Natural killer cell (primary cell): ENCODE data around the gene CROCC2. TPM values are rescaled to one million over a fixed set of nuclear protein-coding genes. Genes with fewer than 3 reads are reported as not detected.

Experiments
- ATAC-seq, 3 donors: fragments of 150-1000 bp in 2 of 3; fragments of 200-7000 bp in 1 of 3; cut with Tn5 transposase; 1 replicate in 1 of 3; 2 replicates in 2 of 3; pipeline ENCODE4 v1.10.0; 2021; ENCODE audit warnings: mild to moderate bottlenecking in 2 of 3, moderate library complexity in 2 of 3
- DNase-seq, 2 donors: peaks; one replicate each; pipeline versions ENCODE4 v3.0.0 to v3.0.0-alpha.2; 2013 to 2021; ENCODE audit warnings: mixed read lengths in 1 of 2
- H3K27ac ChIP-seq: one replicate; pipeline ENCODE4 v1.5.1; 2013; ENCODE audit warnings: mild to moderate bottlenecking, low read length
- H3K27me3 ChIP-seq: one replicate; pipeline ENCODE4 v1.6.1; 2013; ENCODE audit warnings: low read length; ENCODE audit not compliant: control insufficient read depth, insufficient read depth
- H3K36me3 ChIP-seq: one replicate; pipeline ENCODE4 v1.6.1; 2013; ENCODE audit warnings: low read length; ENCODE audit not compliant: control insufficient read depth, insufficient read depth
- H3K4me1 ChIP-seq: one replicate; pipeline ENCODE4 v1.6.1; 2013; ENCODE audit warnings: low read length; ENCODE audit not compliant: control insufficient read depth, insufficient read depth
- H3K4me3 ChIP-seq: one replicate; pipeline ENCODE4 v1.5.1; 2013; ENCODE audit warnings: low read length
- H3K9me3 ChIP-seq: one replicate; pipeline ENCODE4 v1.6.1; 2013; ENCODE audit warnings: low read length; ENCODE audit not compliant: control insufficient read depth, insufficient read depth
- H3K27ac Mint-ChIP-seq, 2 donors: one replicate each; pipeline ENCODE4 v1.8.0; 2022; ENCODE audit warnings: mild to moderate bottlenecking in 2 of 2, mixed read lengths in 2 of 2, moderate library complexity in 1 of 2
- H3K27me3 Mint-ChIP-seq, 2 donors: one replicate each; pipeline ENCODE4 v1.8.0; 2022; ENCODE audit warnings: low read depth in 2 of 2, mixed read lengths in 2 of 2
- H3K36me3 Mint-ChIP-seq: one replicate; pipeline ENCODE4 v1.8.0; 2022; ENCODE audit warnings: mixed read lengths
- H3K4me1 Mint-ChIP-seq, 2 donors: one replicate each; pipeline ENCODE4 v1.8.0; 2022; ENCODE audit warnings: mixed read lengths in 2 of 2
- H3K4me3 Mint-ChIP-seq: one replicate; pipeline ENCODE4 v1.8.0; 2022; ENCODE audit warnings: mild to moderate bottlenecking, moderate library complexity, mixed read lengths
- H3K9me3 Mint-ChIP-seq, 2 donors: one replicate each; pipeline ENCODE4 v1.8.0; 2022; ENCODE audit warnings: mixed read lengths in 2 of 2
- WGBS: methylation state at CpG from one replicate; pipeline ENCODE4 v1.1.7; 2013; ENCODE audit warnings: missing lambda C conversion rate; ENCODE audit not compliant: insufficient coverage; 5-methylcytosine and 5-hydroxymethylcytosine counted together
- intact Hi-C: fragments of 100-400 bp; cut with micrococcal nuclease; formaldehyde crosslinking; loops from one replicate; pipeline ENCODE4 v1.14.2; 2022
- total RNA-seq, 4 donors: library from RNA; stranded (reverse); fragments of 120-200 nt in 1 of 4; gene quantifications; one replicate each; pipeline versions ENCODE4 v1.2.3 to v1.2.4, GENCODE V29; 2013 to 2022
- TF ChIP-seq, protein P1 (sequence below): fragments of 200-600 bp; IDR thresholded peaks from one replicate; pipeline ENCODE4 v1.8.0; 2022; ENCODE audit warnings: antibody characterized with exemption

Gene CROCC2
- total RNA-seq, 3 donors from 2014 or later (not counting 1 experiment from before 2014, with no cell fraction given): 0.14 TPM; not detected in 2

DNA sequence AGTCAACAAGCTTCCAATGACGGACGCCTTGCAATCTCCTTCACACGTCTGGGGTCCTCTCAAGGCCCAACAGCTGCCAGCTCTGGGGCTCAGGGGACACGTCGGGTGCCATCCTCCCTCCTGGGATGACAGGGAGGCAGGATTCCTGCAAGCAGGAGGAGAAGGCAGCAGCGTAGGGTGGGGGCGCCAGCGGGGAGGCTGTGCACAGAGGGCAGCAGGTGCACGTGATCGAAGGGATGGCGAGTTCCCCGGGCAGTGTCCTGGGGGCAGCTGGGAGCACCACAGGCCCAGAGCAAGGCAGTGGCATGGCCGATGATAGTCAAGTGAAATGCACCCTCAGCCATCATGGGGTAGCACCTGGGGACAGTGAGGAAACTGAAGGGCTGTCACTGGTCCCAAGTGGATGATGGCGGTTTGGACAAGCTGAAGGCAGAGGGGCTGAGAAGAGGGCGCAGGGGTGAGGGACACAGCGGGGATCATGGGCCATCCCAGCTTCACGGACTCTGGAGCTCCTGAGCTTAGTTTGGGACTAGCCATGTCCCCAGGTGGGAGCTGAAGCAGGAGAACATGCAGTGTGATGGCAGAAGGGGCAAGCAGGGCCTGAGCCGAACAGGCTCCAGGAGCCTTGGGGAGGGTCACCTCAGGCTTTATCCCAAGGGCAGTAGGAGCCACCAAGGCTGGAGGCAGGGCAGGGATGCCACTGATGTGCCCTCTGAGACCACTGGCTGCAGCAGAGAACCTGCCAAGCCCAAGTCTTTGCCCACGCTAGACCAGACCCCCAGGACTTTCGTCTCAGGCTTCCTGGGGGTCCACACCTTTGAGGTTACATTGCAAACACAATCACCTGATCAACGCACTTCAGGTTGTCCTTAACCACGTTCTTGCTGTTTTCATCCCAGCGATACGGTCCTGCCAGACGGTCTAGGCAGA is 76.0 kb downstream of the CROCC2 start:
- TF ChIP-seq, protein P1, sequence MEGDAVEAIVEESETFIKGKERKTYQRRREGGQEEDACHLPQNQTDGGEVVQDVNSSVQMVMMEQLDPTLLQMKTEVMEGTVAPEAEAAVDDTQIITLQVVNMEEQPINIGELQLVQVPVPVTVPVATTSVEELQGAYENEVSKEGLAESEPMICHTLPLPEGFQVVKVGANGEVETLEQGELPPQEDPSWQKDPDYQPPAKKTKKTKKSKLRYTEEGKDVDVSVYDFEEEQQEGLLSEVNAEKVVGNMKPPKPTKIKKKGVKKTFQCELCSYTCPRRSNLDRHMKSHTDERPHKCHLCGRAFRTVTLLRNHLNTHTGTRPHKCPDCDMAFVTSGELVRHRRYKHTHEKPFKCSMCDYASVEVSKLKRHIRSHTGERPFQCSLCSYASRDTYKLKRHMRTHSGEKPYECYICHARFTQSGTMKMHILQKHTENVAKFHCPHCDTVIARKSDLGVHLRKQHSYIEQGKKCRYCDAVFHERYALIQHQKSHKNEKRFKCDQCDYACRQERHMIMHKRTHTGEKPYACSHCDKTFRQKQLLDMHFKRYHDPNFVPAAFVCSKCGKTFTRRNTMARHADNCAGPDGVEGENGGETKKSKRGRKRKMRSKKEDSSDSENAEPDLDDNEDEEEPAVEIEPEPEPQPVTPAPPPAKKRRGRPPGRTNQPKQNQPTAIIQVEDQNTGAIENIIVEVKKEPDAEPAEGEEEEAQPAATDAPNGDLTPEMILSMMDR: no peak
- DNase-seq (no peak), ATAC-seq (peak in 1 of 3 donors; percentile 35)
- H3K27me3 ChIP-seq: no peaks in the 10 kb centered on the region
- Mint-ChIP-seq H3K27ac (no peak overlapping the region), H3K4me1 (no peaks in the 10 kb centered on the region), H3K4me3 (no peak overlapping the region), H3K9me3 (no peaks in the 10 kb centered on the region), H3K36me3 (no peaks in the 10 kb centered on the region), H3K27me3 (peaks cover 0 to 7% of the 10 kb centered on the region in 2 donors)
- H3K36me3 ChIP-seq: no peaks in the 10 kb centered on the region
- H3K27ac ChIP-seq: no peak overlapping the region
- WGBS: 88% methylated on average over 25 of the region's 25 CpGs
- intact Hi-C loops: no loop called here
- H3K4me3 ChIP-seq: no peak overlapping the region
- H3K9me3 ChIP-seq: no peaks in the 10 kb centered on the region
- H3K4me1 ChIP-seq: no peaks in the 10 kb centered on the region

DNA sequence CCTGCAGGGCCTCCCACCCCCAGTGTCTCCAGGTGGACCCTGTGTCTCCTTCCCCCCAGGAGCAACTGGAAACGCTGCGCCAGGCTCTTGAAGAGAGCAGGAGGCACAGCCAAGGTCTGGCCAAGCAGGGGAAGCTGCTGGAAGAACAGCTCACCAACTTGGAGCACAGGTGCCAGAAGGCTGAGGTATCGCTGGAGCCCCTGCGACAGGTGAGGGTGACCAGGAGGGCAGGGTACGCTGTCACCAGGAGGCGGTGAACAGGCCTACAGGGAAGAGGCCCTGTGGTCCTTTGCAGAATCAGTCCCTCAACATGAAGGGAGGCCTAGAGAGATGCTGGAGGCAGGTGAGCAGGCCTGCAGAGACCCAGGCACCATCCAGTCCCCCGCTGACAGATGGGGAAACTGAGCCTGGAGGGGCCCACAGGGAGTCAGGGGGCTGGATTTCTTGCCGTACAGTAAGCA is 76.7 kb downstream of the CROCC2 start:
- Mint-ChIP-seq H3K4me3 (no peak overlapping the region), H3K4me1 (no peaks in the 10 kb centered on the region), H3K36me3 (no peaks in the 10 kb centered on the region), H3K27me3 (peaks cover 0 to 7% of the 10 kb centered on the region in 2 donors), H3K9me3 (no peaks in the 10 kb centered on the region), H3K27ac (no peak overlapping the region)
- Histone ChIP-seq H3K36me3 (no peaks in the 10 kb centered on the region), H3K27me3 (no peaks in the 10 kb centered on the region), H3K27ac (no peak overlapping the region), H3K9me3 (no peaks in the 10 kb centered on the region), H3K4me1 (no peaks in the 10 kb centered on the region), H3K4me3 (no peak overlapping the region)
- ATAC-seq (no peak), DNase-seq (no peak)
- TF ChIP-seq, protein P1: no peak
- 91% methylated on average over 8 of the region's 8 CpGs for WGBS
- intact Hi-C loops: no loop called here

DNA sequence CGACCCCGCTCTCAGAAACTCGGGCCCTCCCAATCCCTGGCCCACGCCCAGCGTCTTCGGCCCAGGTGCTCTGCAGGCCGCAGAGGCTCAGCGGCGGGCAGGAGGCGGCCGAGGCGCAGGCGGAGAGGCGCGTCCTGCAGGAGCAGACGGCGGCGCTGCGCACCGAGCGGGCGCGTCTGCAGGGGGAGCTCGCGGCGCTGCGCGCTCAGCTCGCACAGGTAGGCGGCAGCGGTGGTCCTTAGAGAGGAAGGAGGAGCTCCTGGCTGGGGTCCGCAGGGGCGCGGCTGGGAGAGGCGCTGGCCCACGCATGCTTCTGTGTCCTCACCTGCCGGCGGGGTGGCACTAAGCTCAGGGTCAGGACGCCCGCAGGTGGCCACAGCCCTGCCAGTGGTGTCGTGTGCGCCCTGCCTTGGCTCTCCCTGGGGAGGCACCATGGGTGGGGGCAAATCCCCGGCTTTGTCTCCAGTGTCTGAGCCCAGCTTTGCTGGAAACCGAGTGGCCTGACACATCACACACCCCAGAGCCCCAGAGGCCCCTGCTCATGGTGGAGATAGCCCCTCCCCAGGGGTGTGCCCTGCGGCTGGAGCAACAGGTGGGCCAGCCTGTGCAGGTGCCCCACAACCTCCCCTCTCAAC is 77.3 kb downstream of the CROCC2 start:
- no peaks in the 10 kb centered on the region for H3K36me3 ChIP-seq
- ATAC-seq (peak in 1 of 3 donors; percentile 15), DNase-seq (peak in 1 of 2 donors; percentile 77)
- H3K4me3 Mint-ChIP-seq: no peak overlapping the region
- H3K9me3 ChIP-seq: no peaks in the 10 kb centered on the region
- TF ChIP-seq, protein P1: no peak
- intact Hi-C loops: no loop called here
- H3K4me1 ChIP-seq: no peaks in the 10 kb centered on the region
- no peak overlapping the region for H3K27ac Mint-ChIP-seq
- H3K27ac ChIP-seq: no peak overlapping the region
- WGBS: 8% methylated on average over 45 of the region's 45 CpGs
- H3K36me3 Mint-ChIP-seq: no peaks in the 10 kb centered on the region
- H3K27me3 ChIP-seq: no peaks in the 10 kb centered on the region
- peaks cover 0 to 7% of the 10 kb centered on the region in 2 donors for H3K27me3 Mint-ChIP-seq
- no peak overlapping the region for H3K4me3 ChIP-seq
- no peaks in the 10 kb centered on the region for H3K9me3 Mint-ChIP-seq
- no peaks in the 10 kb centered on the region for H3K4me1 Mint-ChIP-seq
